Measurements from ENCODE around the gene PRND. TPM values are rescaled to one million over a fixed set of nuclear protein-coding genes. Genes with fewer than 3 reads are reported as not detected.

Gene PRND
- total and polyA plus RNA-seq, 10 of the 15 experiments (the other 5 are each of a cell fraction or from before 2014, with no cell fraction given), result not detected

DNA sequence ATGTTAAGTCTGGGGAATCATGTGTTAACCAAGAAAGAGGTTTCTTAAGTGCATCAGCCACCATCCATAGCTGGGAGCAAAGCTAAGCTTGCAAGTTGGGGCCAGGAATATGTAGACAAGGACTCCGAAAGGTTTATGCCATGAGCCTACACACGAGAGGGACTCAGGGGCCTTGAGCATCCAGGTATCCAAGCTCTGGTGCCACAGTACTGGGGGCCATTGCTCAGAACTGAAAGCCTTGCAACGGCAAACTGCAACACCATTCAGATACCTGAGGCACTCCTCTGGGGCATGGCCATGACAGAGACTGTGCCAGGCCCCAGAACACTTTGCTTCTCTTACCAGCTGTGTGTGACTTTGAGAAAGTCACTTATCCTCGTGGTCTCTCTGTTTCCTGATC, 27.6 kb downstream of the PRND start:
- Histone ChIP-seq H3K36me3 (ENCODE audit: control insufficient read depth in 2 of 2, insufficient read depth in 2 of 2, low read length in 1 of 2) (no peaks in the 10 kb centered on the region), H3K4me2 (ENCODE audit: control insufficient read depth, insufficient read depth) (no peak overlapping the region), H3K27ac (ENCODE audit: control insufficient read depth, insufficient read depth) (no peak overlapping the region), H2AFZ (ENCODE audit: control insufficient read depth, low read depth, low read length) (no peak overlapping the region), H3K79me2 (ENCODE audit: control insufficient read depth, insufficient read depth, low read length) (no peaks in the 10 kb centered on the region), H3K9me3 (replicated peaks; ENCODE audit: control insufficient read depth, insufficient read depth, low read length) (peaks cover 2% of the 10 kb centered on the region; the same call in 1 of the 3 replicates), H3K4me3 (no peak overlapping the region), H3K9ac (ENCODE audit: control insufficient read depth, insufficient read depth, low read length) (no peak overlapping the region), H3K4me1 (ENCODE audit: control insufficient read depth, insufficient read depth, low read length) (no peaks in the 10 kb centered on the region), H3K27me3 (replicated peaks in 1 of 2; ENCODE audit: control insufficient read depth in 2 of 2, insufficient read depth in 2 of 2, low read length in 1 of 2) (no peaks in the 10 kb centered on the region; a peak in 2 of 4 replicates), H4K20me1 (ENCODE audit: control insufficient read depth, insufficient read depth) (no peaks in the 10 kb centered on the region)
- CTCF ChIA-PET, result interaction anchor here (0.9 to 2.5 kb wide), 5 partner anchors 8 to 143 kb away, joined by 3 to 9 read pairs (median 3); no protein-coding TSS in a partner anchor
- in situ Hi-C loops (cut with MboI) (no loop called here), intact Hi-C loops (cut with micrococcal nuclease; ENCODE audit: unreplicated experiment) (no loop called here)
- POLR2A ChIA-PET, result no interaction called here
- SMC1A ChIA-PET (ENCODE audit: uncharacterized antibody, unreplicated experiment), result interaction anchor here (1.6 to 2.0 kb wide), 2 partner anchors 9 to 12 kb away, joined by 3 to 6 read pairs; no protein-coding TSS in a partner anchor
- DNase-seq (ENCODE audit: low read depth, low spot score), result no peak
- no peak for TF ChIP-seq HDAC2 (IDR thresholded peaks at IDR 0.05)
- WGBS (ENCODE audit: insufficient coverage, insufficient replicate concordance, low lambda C conversion rate, missing lambda C conversion rate), result 37% methylated on average over 4 of the region's 4 CpGs
- no peak for FAIRE-seq
- RAD21 ChIA-PET (ENCODE audit: unreplicated experiment), result interaction anchor here (0.6 kb wide), 1 partner anchor 122 kb away, joined by 3 read pairs; no protein-coding TSS in a partner anchor
- BruUV-seq (replicated peaks), result no TSS peak
- no peak for ATAC-seq

GRCh38 chr20:4750381-4750780, 28.7 kb downstream of the PRND start:
- Histone ChIP-seq H2AFZ (ENCODE audit: control insufficient read depth, low read depth, low read length) (no peak overlapping the region), H3K79me2 (ENCODE audit: control insufficient read depth, insufficient read depth, low read length) (no peaks in the 10 kb centered on the region), H3K4me3 (no peak overlapping the region), H3K9me3 (replicated peaks; ENCODE audit: control insufficient read depth, insufficient read depth, low read length) (peaks cover 2% of the 10 kb centered on the region; the same call in 1 of the 3 replicates), H3K4me2 (ENCODE audit: control insufficient read depth, insufficient read depth) (no peak overlapping the region), H3K9ac (ENCODE audit: control insufficient read depth, insufficient read depth, low read length) (no peak overlapping the region), H3K4me1 (ENCODE audit: control insufficient read depth, insufficient read depth, low read length) (no peaks in the 10 kb centered on the region), H4K20me1 (ENCODE audit: control insufficient read depth, insufficient read depth) (no peaks in the 10 kb centered on the region), H3K27ac (ENCODE audit: control insufficient read depth, insufficient read depth) (no peak overlapping the region), H3K36me3 (ENCODE audit: control insufficient read depth in 2 of 2, insufficient read depth in 2 of 2, low read length in 1 of 2) (no peaks in the 10 kb centered on the region), H3K27me3 (replicated peaks in 1 of 2; ENCODE audit: control insufficient read depth in 2 of 2, insufficient read depth in 2 of 2, low read length in 1 of 2) (no peaks in the 10 kb centered on the region; a peak in 2 of 4 replicates)
- ChIA-PET RAD21 (ENCODE audit: unreplicated experiment) (no interaction called here), CTCF (interaction anchor here (1.1 to 2.5 kb wide), 2 partner anchors 10 to 144 kb away, joined by 3 to 9 read pairs; no protein-coding TSS in a partner anchor), SMC1A (ENCODE audit: uncharacterized antibody, unreplicated experiment) (interaction anchor here (2.0 kb wide), 1 partner anchor 8 kb away, joined by 6 read pairs; no protein-coding TSS in a partner anchor), POLR2A (no interaction called here)
- no peak for FAIRE-seq
- in situ Hi-C loops (cut with MboI), result no loop called here
- intact Hi-C loops (cut with micrococcal nuclease; ENCODE audit: unreplicated experiment), result no loop called here
- DNase-seq (ENCODE audit: low read depth, low spot score), result no peak
- TF ChIP-seq EED (IDR thresholded peaks at IDR 0.05; ENCODE audit: low read depth), result no peak
- TF ChIP-seq PML (IDR thresholded peaks at IDR 0.05; ENCODE audit: low read length), result no peak
- no peak for TF ChIP-seq BCLAF1 (IDR thresholded peaks at IDR 0.05)
- no peak for TF ChIP-seq NFYA (IDR thresholded peaks at IDR 0.05; ENCODE audit: borderline replicate concordance, low read depth, low read length)
- no peak for TF ChIP-seq RB1 (IDR thresholded peaks at IDR 0.05; ENCODE audit: borderline replicate concordance)
- no peak for TF ChIP-seq POLR2A (IDR thresholded peaks at IDR 0.05; ENCODE audit: low read depth, low read length)
- TF ChIP-seq ETV6 (conservative IDR thresholded peaks at IDR 0.05 in 1 of 2, IDR thresholded peaks at IDR 0.05 in 1 of 2; ENCODE audit: borderline replicate concordance in 1 of 2, low read depth in 1 of 2), result no peak
- no peak for TF ChIP-seq TCF7 (IDR thresholded peaks at IDR 0.05; ENCODE audit: borderline replicate concordance)
- TF ChIP-seq STAT3 (IDR thresholded peaks at IDR 0.05; ENCODE audit: low read depth, low read length), result no peak
- no peak for TF ChIP-seq TCF12 (IDR thresholded peaks at IDR 0.05; ENCODE audit: low read depth, low read length)
- TF ChIP-seq NR2F1 (conservative IDR thresholded peaks at IDR 0.05), result no peak
- TF ChIP-seq EP300 (IDR thresholded peaks at IDR 0.05; ENCODE audit: borderline replicate concordance in 1 of 2, control insufficient read depth in 1 of 2, low read depth in 2 of 2, low read length in 2 of 2), result no peak
- no peak for TF ChIP-seq SKIL (IDR thresholded peaks at IDR 0.05; ENCODE audit: low read depth, poor library complexity, severe bottlenecking)
- BruUV-seq (replicated peaks), result no TSS peak
- WGBS (ENCODE audit: insufficient coverage, insufficient replicate concordance, low lambda C conversion rate, missing lambda C conversion rate), result 23% methylated on average over 4 of the region's 4 CpGs
- ATAC-seq, result no peak
